ENCODE results near the gene SELENON.

- TF ChIP-seq POLR2AphosphoS5 (IDR thresholded peaks at IDR 0.05) (no peak), POLR2A (IDR thresholded peaks at IDR 0.05) (no peak)
These were observed 4.8 kb upstream of the SELENON start for GRCh38 chr1:25795211-25795610.
